HUDEP-2 (cell line): Measurements from ENCODE around the gene PUS3.

Experiments
- DNase-seq, 76 experiments: peaks; one replicate each; lab custom pipeline; 2025; ENCODE audit not compliant: unreplicated experiment in 76 of 76; lab: John Stamatoyannopoulos, UW

The PUS3 gene

DNA sequence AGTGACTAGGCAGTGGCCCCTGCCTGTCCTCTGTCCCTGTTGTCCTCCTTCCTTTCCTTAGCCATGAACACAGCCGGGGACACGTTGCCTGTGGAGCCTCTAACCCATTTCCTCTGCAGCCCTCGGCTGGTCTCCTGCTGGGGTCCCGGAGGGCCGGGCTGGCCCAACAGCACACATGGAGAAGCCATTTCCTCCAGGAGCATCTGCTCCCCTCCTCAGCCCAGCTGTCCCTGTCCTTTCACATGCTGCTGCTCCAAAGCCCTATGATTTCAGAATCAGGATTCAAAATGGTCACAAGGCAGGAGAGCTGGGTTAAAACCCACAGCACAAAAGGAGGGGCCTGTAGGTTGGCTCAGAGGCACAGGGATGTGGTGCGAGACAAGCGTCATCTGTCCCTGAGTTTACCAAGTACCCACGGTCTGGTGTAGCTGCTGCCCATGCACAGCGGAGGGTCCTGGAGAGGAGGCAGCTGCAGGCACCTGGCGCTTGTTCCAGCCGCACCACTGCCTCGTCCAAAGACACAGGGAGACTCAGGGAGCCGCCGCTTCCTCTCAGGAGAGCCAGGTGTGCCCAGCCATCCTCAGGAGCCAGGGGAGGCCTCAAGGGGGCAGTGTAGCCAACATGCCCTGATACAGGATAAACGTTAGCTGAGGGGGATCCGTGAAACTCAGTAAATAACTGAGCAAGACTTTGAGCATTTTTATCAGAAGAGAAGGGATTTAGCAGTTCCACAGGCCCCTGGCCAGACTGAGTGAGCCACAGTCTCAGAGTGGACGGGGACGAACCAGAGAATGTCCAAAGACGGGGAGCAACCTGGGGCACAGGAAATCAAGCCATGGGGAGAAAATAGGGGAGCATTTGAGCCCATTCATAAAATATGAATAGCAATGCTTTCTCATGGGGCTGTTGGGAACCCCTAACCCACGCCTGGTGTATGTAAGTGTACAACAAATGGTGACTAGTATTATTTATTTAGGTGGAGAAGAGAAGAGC, 38.9 kb upstream of the PUS3 start:
- peak in 14 of 76 experiments; percentile 1 to 34 (median 4) for DNase-seq

GRCh38 chr11:125941267-125941618, 38.2 kb upstream of the PUS3 start:
- DNase-seq, result no peak

DNA sequence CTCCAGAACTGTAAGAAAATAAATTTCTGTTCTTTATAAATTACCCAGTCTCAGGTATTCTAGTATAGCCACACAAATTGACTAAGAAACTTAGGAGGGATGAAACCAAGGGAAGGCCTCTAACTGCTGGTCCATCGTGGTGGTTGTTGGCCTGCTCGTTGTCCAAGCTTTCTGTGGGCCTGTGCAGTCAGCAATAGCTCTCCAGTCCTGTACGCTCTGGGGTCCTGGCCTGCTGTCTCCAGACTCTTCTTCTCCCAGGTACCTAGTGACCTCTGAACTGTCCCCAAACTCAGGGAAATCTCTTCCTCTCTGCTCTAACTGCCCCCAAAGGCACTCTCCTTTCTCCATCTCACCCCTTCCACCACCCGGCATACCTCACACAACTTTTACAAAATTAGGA, 37.1 kb upstream of the PUS3 start:
- no peak for DNase-seq

DNA sequence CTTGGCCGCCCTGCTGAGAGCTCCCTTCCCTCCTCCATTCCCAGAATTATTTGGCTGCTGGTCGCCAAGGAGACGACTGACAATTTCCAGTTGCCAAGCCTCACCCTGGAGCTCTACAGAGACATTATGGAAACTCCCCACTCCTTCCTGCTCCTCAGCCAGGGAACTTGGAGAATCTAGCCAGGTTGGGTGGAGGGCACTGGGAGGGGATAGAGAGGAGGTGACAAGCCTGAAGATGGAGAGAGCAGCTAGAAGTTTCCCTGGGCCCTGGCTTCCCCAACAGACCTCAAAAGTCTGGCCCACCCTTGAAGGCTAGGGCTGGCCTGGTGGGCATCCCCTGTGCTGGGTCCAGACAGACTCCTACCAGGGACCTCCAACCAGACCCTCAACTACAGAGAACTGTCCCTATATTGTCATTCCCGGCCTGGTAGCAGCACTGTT, 36.1 kb upstream of the PUS3 start:
- DNase-seq, result no peak

- no peak for DNase-seq
These were observed 35.4 kb upstream of the PUS3 start for GRCh38 chr11:125938418-125938817.

GRCh38 chr11:125935618-125936199, 32.7 kb upstream of the PUS3 start:
- DNase-seq, result no peak

DNA sequence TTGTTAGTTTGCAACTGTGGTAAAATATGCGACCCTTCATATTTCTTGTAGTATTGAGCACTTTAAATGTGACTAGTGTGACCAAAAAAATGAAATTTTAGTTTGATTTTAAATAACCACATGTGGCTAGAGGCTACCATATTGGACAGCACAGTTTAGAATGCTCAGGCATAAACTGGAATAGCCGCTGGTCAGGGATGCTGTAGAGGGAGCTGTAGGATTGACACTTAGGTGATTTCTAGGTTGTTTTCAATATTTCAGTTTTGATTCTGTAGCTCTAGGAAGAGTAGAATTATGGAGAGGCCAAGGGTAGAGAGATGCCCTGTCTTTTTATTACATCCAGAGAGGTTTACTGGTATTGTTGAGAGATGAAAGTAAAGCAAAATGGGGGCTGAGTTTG, 32.0 kb upstream of the PUS3 start:
- DNase-seq, result no peak

DNA sequence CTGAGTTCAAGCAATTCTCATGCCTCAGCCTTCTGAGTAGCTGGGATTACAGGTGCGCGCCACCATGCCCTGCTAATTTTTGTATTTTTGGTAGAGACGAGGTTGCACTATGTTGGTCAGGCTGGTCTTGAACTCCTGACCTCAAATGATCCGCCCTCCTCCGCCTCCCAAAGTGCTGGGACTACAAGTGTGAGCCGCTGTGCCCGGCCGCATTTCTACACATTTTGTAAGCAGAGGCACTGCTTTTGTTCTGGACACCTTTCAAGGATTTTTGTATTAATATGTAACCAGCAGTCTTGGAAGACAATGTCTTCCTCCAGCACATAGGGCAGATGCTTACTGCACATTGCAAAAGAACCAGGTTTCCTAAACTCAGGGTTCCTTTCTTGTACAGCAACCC, 31.5 kb upstream of the PUS3 start:
- DNase-seq, result no peak

GRCh38 chr11:125933030-125933813, 30.2 kb upstream of the PUS3 start:
- no peak for DNase-seq

GRCh38 chr11:125932301-125932700, 29.3 kb upstream of the PUS3 start:
- no peak for DNase-seq

DNA sequence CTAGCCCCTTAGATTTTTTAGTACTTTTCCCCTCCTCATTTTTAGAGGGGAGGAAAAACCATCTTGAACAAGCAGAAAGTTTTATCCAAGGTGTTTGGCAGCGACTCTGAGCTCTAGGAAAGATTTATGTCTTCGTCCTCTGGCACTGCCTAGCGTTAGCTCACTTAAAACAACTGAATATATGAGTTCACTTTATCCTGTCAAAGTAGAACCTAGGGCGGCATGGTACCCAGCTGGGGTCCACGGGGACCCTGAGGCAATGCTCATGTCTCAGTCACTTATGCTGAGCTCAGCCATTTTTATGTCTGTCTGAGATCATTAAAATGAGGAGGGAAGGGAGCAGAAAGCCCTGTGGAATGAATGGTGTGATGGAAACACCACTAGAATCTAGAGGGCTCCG, 28.7 kb upstream of the PUS3 start:
- no peak for DNase-seq

DNA sequence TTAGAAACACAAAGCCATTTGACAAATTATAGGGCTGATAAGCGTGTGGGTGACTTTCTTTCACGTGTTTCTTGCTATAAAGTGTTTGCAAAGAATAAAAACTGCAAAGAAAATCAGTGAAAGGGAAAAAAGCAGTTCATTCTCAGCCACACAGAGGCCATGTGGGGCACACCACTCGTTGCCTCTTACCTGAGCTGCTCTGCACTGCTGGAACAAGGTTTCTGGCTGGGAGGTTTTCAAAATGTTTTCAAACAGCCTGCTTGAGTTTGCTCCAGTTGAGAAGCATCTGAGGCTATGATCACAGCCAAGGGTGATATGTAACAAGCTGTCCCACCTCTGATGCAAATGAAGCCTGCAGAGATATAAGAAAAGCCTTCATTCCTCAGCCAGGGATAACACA, 28.1 kb upstream of the PUS3 start:
- no peak for DNase-seq

DNA sequence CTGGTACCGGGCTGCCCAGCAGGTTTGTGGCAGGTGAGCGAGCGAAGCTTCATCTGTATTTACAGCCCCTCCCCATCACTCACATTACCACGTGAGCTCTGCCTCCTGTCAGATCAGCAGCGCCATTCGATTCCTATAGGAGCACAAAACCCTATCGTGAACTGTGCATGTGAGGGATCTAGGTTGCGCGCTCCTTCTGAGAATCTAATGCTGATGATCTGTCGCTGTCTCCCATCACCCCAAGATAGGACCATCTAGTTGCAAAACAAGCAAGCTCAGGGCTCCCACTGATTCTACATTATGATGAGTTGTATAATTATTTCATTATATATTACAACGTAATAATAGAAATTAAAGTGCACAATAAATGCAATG, 27.1 kb upstream of the PUS3 start:
- no peak for DNase-seq

DNA sequence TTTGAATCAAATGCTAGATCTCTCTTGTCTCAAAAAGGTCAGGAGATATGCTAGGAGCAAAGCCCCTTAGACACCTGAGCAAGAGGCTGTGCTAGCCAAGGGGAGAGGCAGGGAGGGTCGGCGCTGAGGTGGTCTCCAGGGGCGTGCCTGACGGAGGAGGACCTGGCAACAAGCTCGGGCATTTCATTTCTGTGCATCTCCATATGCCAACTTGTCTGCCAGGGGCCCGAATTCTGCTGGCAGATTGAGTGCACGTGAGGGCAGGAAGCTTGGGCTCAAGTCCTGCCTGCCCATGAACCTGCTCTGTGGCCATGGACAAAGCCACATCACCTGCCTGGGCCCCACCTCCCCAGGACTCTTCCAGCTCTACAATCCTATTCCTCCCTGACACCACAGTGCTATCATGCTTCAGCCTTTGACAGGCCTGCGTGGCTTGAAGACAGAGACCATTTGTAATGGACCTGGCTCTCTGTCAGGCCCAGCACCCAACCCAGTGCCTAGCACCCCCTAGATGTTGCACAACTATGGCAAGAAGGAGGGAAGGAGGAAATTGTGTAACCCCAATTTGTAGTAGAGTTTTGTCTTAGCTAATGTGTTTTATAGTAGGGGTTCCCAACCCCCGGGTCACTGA, 26.6 kb upstream of the PUS3 start:
- no peak for DNase-seq

DNA sequence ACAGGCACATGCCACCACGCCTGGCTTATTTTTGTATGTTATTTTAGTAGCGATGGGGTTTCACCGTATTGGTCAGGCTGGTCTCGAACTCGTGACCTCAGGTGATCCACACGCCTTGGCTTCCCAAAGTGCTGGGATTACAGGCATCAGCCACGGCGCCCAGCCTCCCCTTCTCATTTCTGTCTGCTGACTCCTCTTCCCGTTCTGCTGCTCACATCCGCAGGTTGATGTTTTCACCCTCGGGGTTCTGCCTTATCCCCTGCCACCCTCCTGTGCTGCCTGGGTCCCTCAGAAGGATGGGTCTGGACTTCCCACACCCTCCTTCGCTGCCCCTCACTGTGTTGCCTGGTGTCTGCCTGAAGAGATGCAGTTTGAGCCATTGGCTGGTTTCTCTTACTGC, 23.7 kb upstream of the PUS3 start:
- no peak for DNase-seq

DNA sequence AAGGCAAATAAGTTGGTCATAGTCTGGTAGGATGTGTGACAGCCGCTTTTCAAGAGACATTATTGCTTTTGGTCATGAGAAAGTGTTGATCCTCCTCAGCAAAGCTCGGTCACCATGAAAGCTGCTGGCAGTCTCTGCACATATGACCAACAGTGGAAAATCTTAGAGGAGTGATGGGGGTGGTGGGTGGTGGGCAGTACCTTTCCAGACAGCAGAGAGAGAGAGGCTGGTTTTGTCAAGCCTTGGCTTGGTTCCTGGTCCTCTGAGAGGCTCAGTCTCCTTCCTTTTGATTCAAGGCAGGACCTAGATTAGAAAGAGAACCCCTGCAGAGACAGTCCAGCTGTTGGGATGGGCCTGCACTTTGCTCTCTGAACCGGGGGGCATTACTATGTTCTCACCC, 22.8 kb upstream of the PUS3 start:
- DNase-seq, result no peak

GRCh38 chr11:125925247-125925740, 22.3 kb upstream of the PUS3 start:
- no peak for DNase-seq

DNA sequence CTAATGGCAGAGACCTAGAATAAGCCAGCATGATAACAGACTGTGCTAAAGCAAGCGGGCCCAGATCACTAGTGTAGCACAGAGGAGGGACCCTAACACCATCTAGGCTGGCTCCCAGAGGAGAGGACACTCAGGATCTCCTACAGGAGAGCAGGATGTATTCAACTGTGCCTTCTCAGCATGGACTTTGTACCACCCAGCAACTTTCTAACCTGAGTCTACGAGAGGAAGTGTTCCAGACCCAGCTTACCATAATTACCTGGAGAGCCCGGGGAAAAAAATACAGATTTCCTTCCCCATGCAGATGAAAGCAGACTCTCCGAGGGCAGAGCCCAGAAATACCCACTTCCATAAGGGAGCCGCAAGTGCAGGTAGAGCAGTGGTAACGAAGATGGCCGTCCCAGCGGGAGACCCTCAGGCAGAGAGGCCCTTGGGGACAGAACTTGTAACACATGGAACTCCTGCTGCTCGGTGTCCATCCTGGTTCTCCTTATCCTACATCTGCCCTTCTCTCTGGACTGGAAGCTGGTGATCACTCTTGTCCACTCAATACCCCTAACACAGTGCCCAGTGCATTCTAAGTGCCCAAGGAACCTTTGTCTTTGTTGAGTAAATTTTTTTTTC, 21.5 kb upstream of the PUS3 start:
- DNase-seq, result no peak

DNA sequence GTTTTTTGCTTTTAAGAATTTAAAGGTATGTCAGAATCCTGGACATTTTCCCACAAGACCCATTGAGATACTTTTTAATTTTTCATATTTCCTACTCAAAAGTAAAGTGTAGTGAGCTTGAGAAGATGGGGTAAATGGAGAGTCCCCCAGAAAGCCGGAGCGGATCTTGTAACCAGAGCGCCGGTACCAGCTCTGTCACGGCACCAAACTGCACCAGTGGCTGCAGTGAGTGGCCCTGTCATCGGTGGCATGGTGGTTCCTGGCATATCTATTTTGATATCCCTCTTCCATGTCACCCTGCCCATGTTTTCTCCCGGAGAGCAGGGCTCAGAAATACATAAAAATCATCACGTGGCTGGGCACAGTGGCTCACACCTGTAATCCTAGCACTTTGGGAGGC, 20.6 kb upstream of the PUS3 start:
- no peak for DNase-seq

DNA sequence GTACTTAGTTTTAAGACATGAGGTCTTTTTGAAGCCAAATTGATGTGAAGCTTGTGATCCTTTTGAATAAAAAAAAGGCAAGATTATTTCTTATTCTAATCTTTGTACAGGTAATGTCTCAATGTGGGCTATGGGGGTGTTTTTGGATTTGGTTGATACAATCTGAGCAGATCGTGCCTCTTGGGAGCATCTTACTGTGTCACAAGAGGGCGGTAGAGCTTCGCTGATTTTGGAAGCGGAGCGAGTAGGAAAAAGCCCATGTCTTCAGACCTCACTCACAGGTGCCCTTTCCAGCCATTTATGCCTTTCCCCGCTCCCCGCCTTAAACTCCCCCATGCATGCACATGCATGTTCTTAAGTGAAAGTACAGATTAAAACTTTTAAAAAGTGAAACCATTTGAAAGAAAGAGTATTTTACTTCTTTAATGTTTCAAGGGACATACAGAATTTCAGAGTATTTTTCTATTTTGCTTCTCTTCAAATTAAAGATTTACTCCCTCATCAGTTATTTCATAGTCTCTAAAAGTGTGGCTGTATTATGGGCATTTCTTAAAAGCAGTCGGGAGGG, 20.1 kb upstream of the PUS3 start:
- peak in 42 of 76 experiments; percentile 1 to 61 (median 23) for DNase-seq
